Measurements from ENCODE around the gene ODF2L.

DNA sequence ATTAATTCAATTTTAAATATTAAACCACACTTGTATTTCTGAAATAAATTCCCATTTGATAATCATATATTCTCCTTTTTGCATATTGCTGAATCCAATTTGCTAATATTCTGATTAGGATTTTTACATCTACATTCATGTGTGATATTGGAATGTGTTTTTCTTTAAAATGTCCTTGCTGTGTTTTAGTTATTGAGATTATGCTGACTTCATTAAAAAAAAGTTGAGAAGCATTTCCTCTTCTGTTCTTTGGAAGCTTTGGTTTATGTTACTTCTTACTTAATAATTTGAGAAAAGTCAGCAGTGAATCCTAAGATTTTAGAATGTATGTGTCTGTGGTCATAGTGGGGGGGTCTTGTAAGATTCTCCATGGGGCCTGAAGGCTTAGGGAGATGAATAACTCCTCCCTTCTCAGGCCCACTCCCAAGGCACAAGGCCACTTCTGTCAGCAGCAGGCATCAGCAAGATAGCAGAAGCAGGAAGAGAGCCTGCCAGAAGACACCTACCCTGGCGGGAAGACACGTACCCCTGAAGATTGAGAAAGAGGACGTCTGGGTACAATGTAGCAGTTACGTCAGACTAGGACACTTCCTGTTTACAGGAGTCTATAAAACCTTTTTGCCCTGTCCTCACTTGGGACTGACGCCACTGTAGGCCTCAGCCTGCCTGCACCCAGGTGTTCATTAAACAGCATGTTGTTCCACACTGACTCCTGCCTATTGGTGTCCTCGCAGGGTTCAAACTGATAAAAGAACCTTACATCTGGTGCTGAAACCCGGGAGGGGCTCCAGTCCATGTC, 56.9 kb downstream of the ODF2L start:
- TF ChIP-seq, protein P1, sequence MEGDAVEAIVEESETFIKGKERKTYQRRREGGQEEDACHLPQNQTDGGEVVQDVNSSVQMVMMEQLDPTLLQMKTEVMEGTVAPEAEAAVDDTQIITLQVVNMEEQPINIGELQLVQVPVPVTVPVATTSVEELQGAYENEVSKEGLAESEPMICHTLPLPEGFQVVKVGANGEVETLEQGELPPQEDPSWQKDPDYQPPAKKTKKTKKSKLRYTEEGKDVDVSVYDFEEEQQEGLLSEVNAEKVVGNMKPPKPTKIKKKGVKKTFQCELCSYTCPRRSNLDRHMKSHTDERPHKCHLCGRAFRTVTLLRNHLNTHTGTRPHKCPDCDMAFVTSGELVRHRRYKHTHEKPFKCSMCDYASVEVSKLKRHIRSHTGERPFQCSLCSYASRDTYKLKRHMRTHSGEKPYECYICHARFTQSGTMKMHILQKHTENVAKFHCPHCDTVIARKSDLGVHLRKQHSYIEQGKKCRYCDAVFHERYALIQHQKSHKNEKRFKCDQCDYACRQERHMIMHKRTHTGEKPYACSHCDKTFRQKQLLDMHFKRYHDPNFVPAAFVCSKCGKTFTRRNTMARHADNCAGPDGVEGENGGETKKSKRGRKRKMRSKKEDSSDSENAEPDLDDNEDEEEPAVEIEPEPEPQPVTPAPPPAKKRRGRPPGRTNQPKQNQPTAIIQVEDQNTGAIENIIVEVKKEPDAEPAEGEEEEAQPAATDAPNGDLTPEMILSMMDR (IDR thresholded peaks at IDR 0.05 in 4 of 5, conservative IDR thresholded peaks at IDR 0.05 in 1 of 5): no peak
- no peak for TF ChIP-seq POLR2A (IDR thresholded peaks at IDR 0.05)
